CD4-positive, alpha-beta T cell treated with Interleukin-21 for 1 hour (primary cell): ENCODE data around the gene KHDC4.

Experiments
- DNase-seq: peaks from one replicate; pipeline ENCODE4 v3.0.0-alpha.2; 2020

The KHDC4 gene

DNA sequence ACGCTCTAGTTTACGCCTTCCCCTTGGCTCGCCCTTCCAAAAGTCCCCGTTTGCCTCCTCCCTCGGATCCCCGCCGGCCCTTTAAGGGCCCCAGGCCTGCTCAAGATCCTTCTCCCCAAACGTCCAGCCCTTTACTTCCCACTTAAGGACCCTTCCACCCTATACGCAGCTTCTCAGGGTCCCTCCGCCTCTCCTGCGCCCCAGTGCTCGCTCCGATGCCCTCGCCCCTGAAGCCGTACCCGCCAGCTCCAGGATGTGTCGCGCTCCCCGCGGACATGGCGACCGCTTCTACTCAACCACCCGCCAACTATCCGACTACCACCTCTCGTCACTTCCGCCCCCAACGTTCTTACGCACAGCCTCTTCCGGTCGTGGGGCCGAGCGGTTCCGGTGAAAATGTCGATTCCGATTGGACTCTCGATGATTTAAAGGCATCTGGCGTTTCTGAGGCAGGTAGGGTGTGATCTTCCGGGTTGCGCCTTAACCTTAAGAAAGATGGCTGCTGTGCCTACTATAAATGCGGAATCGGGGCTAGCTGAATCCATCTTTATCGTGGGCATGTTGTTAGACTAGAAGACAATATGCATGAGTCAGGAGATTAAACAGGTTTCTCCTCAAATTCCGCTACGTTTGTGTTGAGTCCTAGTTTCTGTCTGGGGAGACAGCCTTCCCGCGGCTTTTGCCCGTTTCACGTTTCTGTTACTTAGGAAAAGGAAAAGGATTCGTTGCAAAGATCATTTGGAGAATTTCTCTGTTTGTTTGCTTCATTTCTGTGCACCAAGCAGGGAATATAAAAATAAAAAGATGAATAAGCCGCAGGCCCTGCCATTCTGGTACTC is at the start of gene KHDC4:
Gene KHDC4 (minus strand): TSS at position 317 of the 839 bp plus-strand sequence. CDS start 40 bp downstream, at position 277.
- peak; percentile 98 for DNase-seq

DNA sequence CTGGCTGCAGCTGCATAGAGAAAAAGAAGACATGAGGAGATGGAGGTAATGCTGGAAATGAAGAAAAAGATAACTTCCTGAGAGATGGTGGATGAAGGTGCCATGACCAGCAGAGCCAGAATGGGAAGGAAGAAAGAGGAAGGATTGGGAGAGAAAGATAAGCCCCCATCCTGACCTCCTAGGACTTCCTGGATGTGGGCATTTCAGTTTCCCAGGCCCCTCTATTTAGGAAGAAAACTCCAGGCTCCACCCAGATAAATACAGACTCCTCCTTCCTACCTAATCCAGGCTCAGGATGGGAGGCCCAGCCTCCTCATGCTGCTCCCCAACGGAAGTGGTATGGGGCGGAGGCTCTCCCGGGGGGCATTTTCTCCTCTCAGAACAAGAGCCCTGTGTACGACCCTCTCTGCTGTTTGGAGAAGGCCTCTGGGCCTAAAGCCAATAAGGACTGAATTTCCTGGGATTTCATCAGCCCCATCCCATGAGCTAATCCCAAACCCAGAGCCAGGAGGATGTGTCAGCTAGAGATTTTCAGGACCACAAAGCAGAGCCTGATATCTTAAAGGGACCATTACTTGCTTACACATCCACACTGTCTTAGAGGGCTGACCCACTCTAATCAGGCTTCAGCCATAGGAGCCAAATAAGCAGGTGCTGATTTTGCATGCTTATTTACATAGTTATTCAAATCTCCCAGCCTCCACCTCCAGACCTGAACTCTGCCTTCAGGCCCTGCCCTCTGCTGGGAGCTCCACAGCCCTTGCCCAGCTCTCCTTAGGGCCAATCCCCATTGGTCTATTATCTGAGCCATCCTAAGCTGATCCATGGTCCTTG is 49.2 kb upstream of the KHDC4 start:
- DNase-seq = no peak

DNA sequence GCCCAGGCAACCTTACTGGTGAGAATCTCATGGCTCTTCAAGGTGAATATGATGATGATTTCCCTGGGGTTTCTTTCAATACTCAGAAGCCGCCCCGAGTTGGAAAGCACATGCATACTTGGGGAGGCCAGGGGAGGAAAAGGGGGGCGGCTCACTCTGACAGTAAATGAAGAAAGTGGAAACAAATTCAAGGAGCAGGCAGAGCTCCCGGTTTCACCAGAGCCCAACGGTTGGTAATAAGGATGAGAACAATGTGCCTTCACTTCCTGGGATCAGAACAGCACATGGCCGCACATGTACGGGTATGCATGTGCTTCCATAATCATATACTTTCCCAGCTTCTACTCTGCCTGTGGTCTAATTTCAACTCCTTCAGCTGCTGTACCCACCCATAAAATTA is 47.9 kb upstream of the KHDC4 start:
- no peak for DNase-seq

DNA sequence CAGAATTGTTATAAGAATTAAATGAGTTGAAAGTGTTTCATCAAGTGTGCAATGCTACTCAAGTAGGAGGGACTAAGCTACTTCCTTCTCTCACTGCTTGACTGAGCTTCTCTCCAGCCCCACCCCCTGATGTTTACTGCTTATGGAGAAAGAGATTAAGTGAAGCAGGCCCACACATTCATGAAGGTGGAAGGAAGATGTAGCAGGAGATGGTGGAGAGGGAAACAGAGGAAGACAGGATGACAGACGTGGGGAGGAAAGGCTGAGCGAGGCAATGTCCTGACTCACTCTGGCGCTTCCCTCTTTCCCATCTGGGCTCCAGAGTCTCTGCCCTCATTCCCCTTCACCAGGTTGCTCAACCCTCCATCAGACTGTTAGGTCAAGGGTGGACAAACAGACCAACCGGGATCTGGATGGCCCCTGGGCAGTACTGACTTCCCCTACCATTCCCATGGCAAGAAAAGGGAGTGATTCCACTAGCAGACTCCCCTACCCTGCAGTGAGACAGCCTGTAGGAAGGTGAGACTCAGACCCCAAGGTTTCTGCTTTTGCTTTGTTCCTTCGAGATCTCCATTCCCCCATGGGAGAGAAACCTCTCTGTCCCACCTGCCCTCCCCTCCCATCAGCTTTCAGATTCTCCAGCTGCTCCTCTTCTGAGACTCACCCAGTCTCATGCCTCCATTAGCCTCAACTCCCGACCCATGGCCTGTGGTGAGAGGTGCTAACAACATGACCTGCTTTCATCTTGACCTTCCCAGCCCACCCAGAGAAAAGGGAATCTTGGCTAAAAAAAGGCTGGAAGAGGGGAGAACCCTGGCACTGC is 47.3 kb upstream of the KHDC4 start:
- peak; percentile 51 for DNase-seq

DNA sequence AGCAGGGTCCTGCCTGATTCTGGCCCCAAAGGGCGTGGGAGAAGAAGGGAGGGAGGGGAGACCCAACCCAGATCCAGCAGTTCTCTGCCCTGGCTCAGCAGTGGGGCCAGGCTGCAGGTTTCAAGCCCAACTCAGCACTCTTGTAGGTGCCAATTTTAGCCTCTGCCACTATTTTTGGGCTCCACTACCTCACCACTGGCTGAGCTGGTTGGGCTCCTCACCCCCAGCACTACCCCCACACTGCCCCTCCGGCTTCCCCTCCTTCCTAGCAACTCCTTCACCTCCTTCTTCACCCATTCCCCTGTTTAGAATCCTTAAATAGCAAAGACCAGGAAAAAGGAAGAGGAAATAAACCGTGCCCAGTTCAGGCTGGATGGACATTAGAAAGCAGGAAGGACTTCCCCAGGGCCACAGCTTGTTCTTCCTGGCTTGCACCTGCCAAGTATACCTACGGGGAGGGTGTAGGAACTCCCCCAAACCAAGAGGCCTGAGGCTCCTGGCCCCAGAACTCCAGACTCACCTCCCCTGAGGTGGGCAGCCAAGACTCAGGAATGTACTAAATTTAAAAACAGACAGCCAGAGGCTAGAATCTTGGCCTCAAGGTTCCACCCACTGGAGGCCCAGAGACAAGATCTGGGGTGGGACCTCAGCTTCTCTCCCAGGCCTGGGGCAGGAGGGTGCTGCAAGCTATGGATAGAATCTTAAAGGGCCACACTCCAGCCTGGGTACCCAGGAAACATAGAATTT is 45.6 kb upstream of the KHDC4 start:
- DNase-seq = no peak

DNA sequence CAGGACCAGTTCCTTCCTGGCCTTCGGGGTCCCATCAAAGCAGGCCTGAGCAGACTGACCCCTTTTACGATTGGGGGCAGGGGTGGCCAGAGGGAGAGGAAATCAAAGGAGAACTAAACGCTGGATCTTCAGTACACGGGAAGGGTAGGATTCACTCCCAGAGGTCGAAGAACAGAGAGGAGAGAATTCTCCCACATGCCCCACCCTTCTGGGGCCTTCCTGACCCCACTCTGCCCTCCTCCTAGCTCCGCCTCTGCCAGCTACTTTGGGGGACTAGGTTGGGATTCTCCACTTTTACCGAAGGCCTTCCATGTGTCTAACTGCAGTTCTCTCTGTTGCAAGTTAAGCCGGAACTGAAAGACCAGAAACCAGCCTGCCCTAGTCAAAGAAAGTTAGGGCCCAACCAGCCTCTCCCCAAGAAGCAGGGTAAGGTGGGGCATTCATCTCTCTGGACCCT is 44.8 kb upstream of the KHDC4 start:
- no peak for DNase-seq

DNA sequence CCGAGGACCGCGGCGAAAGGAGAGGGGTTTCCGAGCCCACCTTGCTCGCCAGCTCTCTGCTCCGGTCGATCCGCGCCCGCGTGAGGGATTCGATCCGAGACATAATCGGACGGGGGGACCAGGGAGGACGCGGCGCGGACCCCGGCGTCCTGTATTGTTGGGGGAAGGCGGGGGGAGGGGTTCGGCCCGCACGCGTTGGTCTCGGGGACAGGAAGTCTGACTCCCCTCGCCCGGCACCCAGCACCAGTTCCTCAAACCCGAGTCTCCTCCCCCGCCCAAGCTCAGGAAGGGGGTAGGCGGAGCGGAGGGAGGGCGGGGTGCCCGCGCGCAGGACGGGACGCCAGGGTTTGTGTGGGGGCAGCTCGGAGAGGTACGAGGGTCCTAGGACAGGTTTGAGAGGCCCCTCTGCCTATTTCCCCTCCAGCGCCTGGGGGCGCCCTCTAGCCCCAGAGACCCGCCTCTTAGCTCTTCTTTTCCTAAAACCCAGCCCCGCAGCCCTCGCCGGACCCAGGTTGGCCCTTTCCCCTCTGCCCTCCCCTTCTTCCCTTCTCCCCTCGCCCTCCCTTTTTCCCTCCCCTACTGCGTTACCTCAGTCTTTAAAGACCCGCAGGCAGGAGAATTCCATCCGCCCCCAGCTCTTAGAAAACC is 44.2 kb upstream of the KHDC4 start, which contains the start of gene ARHGEF2:
Gene ARHGEF2 (minus strand): TSS at position 223 of the 648 bp plus-strand sequence. CDS start 120 bp downstream, at position 103.
- DNase-seq = peak; percentile 77

DNA sequence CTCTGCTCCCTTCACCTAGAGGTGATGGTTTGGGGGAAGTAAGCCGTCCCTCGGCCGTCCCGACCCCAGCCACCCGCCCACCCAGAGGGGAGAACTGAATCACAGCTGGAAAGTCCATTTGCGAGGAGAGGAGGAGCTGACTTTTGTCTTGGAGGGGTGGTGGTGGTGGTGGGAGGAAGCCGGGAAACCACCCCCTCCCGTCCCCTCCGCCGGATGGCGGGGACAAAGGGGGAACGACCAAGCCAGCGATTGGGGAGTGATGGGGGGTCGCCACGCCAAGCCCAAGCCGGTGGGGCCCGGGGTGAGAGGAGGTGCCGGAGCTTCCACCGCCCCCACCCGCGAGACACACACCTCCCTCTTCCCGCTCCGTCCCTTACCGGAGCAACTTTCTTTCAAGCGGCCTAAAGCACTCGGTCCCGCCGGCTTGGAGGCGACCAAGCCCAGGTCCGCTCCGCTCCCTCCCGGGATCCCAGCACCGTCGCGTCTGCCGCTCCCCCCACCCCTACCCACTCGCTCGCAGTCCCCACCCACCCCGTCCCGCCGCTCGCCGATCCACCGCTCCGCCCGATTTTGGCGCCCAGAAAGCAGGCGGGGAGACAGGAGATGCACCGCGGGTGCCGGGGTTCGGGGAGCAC is 43.6 kb upstream of the KHDC4 start:
- DNase-seq = peak; percentile 52

DNA sequence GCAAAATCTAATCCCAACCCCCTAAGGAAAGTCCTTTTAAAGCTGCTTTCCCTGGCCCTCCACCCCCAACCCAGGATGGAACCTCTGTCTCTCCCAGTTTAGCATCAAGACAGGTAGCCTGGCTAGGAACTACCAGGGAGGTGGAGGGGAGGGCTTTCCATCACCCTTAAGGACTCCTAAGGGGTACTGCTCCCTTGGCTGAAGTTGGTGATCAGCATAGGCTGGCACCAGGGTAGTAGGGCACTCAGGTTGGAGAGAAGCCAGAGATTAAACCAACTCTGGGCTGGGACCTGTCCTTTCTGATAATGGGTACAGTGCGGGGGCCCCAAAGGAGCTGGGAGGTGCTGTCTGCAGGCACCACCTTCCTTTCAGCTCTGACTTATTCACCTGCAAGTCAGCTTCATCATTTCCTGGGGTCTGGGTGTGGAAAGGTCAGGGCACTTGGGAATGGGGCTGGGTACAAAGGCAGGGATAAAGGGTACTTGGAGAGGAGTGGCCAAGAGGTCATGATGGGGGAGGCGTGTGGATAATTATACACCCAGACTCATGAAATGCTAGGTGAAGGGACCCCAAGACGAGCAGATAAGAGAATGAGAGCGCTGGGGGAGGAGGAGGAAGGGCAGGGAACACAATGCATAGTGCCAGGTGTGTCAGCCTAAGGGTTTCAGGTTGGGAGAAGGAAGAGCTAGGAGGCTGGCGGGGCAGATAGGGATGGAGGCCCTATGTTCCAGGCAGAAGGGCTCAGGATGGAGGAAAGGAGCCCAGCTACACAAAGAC is 42.9 kb upstream of the KHDC4 start:
- no peak for DNase-seq

DNA sequence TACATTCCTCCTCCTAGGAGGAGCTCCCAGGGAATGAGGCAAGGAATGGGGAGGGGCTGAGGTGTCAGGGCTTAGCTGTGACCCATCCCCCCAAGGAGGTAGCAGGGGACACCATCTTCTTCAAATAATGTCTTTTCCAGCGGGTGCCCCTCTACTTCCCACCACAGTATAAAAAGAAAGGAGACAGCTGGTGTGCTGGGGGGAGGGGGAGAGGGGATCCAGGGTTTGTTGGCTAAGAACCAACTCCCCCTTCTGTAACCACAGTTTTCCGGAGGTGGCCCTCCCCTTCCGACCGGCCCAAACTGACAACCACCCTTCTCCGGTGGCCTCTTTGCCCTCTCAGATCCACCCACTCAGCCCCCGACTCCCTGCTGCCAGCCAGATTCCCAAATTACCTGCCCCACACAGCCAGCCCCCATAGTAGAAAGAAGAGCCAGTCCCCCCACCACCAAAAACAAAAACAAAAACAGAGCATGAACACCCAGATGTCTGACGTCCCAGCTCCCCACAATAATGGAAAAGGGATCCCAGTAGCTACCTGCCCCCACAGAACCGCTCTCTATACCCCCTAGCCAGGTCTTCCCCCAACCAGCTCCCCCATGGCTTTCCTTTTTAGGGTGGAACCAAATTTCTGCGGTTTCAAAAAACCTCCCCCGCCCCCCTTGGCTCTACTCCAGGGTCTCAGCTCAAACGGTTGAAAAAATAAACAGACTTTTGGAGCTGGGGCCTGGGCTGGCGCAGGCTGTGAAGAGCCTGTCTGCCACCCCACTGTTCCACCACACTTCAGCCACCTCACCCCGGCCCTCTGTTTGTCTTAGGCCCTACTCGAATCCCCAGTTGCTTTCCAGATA is 42.1 kb upstream of the KHDC4 start:
- peak; percentile 73 for DNase-seq

DNA sequence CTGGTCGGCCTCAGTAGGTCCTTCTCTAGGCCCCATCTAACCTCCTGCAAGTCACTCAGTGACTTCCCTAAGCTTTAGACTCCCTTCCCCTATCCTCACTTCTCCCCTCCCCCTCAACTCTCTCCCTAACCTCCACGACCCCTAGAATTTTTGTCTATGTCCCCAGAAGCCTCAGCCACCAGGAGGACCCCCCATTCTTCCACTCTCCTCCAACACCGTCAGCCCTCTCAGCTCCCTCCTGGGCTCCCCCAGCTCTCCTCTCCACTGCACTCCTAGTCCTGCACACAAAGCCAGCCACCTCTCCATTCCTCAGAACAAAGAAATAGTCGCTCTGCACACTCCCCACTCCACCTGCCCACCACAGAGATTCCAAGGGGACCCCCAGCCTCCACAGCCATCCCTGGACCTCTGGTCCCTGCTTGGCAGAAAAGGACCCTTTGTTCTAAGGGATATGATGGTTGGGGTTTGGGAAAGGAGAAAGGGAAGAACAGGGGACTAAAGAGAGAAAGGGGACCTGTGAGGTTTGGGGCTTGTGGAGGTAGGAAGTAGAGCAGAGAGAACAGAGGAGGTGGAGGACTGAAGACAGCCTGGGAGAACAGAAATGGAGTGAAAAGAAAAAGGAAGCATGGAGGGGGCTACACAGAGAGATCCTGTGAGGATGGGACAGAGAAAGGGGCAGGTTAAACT is 41.3 kb upstream of the KHDC4 start:
- DNase-seq = no peak

DNA sequence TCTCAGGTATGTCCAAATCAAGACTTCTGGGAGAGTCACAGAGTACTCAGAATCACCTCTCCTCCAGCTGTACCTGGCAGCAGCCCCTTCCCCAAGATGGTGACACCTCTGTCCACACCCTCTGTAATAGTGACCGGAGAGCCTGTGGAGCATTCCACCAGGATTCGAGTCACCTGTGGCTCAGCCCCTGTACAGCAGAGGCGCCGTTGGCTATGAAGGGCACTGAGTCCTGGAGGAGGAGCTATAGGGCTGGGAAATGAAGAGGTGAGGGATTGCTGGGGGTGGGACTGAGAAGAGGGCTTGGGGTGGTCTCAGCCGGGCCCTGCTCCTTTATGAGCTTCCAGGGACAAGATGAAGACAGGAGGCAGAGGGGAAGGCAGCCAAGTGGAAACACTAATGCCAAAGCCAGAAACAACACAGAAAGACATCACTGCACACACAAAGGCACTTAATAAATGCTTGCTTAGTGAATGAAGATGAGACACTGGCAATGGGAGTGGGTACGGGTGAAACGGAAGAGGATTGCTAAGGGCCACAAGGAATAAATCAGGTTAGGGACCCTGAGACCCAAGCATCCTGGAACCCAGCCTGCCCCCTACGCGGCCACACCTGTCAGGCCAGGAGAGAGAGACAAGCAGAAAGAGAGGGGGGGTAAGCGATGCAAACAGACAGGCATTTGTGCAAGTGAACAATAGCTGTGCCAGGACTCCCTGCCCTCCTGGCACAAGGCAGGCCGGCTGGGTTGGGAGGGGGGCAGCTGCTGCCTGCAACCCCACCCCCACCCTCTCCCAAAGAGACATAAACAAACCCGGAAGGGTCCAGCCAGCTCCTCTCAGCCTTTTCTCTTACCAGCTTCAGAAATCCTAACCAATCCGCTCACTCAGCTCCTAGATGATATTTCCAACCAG is 40.2 kb upstream of the KHDC4 start:
- DNase-seq = no peak

DNA sequence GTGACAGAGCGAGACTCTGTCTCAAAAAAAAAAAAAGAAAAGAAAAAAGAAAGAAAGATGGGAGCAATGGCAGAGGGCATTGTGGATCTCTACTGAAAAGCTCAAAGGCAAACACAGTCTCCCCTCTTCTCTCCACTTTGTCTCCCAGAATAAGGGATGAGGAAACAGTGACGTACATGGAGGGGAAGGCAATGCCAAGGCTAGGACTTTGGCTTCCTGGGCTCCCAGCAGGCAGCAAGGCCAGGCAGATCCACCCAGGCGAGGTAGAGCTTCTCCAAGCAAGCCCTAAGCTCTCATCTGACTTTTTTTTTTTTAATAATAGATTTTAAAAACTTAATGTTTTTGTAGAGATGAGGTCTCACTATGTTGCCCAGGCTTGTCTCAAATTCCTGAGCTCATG is 39.5 kb upstream of the KHDC4 start:
- DNase-seq = no peak

DNA sequence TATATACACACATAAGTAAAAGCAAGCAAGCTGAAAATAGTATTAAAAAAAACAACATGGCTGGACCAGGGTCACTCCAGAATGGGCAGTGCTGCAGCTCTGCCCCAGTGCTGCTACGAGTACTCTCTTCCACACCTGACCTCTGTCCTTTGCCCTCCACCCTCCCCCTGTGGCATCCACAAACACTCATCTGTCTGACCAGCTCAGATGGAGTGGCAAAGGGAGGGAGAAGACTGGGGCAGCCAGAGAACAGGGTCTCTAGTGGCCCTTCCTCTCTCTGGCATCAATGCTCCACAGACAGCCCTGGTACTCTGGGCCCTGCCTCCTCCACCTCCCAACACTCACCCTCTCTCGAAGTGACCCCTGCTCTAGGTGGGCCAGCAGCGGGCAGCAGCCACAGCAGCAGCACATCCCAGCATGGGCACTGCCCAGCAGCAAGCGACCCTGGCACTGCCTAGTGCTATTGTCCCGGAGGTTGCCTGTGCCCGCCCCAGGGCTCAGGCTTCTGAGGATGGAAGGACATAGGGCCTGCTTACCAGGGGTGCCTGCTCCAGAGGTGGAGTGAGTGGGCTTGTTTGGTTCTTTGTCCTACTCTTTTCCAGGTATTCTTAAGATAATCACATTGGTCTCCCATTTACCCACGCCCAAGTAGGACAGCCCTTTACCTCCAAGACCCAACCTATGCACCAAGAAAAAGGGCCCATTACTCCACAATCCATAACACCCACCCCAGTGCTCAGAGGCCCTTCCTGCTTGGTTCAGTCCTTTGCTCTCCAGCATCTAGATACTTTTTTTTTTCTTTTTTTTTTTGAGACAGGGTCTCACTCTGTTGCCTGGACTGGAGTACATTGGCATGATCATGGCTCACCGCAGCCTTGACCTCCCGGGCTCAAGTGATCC is 37.9 kb upstream of the KHDC4 start:
- DNase-seq = no peak

DNA sequence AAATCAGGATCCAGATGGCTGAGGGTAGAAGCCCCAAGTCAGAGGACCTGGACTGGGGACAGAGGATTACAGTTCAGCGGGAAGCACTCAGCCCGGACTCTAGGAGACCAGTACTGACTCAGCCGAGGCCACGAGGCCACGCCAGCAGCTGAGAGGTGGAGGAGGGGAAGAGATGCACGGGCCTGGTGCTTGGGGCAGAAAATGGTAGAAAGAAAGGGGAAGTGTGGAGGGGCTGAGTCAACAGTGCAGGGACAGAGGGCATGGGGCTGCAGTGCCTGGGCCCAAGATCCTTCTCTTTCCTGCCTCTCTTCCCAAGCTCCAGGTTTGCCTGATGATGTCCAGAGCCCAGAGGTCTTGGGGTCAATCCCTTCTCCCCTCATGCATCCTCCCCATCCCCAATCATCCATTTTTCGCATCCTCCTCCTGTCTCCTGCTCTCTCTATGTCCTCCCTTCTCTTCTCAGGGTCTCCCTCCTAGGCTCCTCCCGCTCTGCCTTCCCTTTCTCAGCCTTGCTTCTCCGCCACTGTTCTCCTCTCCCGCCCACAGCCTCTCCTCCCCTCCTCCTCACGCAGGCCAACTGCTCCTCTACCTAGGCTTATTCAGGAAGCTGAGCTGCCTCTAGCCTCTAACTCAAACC is 36.4 kb upstream of the KHDC4 start:
- peak; percentile 29 for DNase-seq

DNA sequence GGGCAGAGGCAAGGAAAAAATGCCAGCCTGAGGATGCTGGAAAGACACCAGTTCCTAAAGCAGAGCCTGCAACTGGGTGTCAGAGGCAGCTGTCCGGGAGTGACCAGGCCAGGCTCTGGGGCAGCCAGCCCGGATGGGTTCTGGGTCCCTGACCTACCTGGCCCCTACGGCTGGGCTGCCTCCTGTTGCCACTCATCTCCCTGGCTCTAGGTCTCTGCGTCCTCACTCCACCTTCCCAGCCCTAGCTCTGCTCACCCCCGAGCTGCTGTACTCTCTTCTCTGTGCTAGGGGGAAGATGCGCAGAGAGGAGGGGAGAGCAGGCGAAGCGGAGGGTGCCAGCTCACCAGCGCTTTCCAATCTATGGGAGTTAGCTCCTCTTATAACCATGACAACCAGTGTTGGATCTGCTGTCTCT is 35.2 kb upstream of the KHDC4 start:
- no peak for DNase-seq
